ENCODE data around the gene PRAMEF12.

GRCh38 chr1:12774801-12775345, 1.3 kb downstream of the PRAMEF12 start:
- no peak for TF ChIP-seq CSRNP3 (CRISPR knock-in tag; IDR thresholded peaks at IDR 0.05)
- no peak for TF ChIP-seq TSHZ2 (CRISPR knock-in tag; IDR thresholded peaks at IDR 0.05)
- no peak for TF ChIP-seq CREB5 (CRISPR knock-in tag; IDR thresholded peaks at IDR 0.05; ENCODE audit: low read depth)
- TF ChIP-seq PATZ1 (CRISPR knock-in tag; IDR thresholded peaks at IDR 0.05; ENCODE audit: borderline replicate concordance), result no peak
- TF ChIP-seq CSDC2 (CRISPR knock-in tag; IDR thresholded peaks at IDR 0.05), result no peak
- TF ChIP-seq OSR1 (CRISPR knock-in tag; IDR thresholded peaks at IDR 0.05), result no peak
- no peak for TF ChIP-seq ZFP30 (CRISPR knock-in tag; IDR thresholded peaks at IDR 0.05)
- TF ChIP-seq ZNF8 (CRISPR knock-in tag; IDR thresholded peaks at IDR 0.05), result no peak

Data from SK-N-SH treated with all-trans-retinoic acid at 6 μM for 48 hours (cell line).